ENCODE data around the gene MRPS5. TPM values are rescaled to one million over a fixed set of nuclear protein-coding genes. Genes with fewer than 3 reads are reported as not detected.

MRPS5 gene
- total RNA-seq, 1 experiment from 2014 or later = 44.5 TPM

Other genes with a start within 250 kb of the MRPS5 start
- gene MAL, start 96.1 kb downstream of the MRPS5 start, total RNA-seq (2014; rRNA removed; shearing (Covaris generic)) = not detected in 2 replicates
- 2.7 and 5.4 TPM in 2 replicates for gene ZNF514, start 38.0 kb upstream of the MRPS5 start, total RNA-seq (2014; rRNA removed; shearing (Covaris generic))
- gene ZNF2, start 44.0 kb upstream of the MRPS5 start, total RNA-seq (2014; rRNA removed; shearing (Covaris generic)) = 5.0 and 5.6 TPM in 2 replicates
- 0.70 and 2.0 TPM in 2 replicates for gene ZNF892, start 85.7 kb upstream of the MRPS5 start, total RNA-seq (2014; rRNA removed; shearing (Covaris generic))
- 0.10 and 0.35 TPM in 2 replicates for gene PROM2, start 152.6 kb upstream of the MRPS5 start, total RNA-seq (2014; rRNA removed; shearing (Covaris generic))
- 4.3 and 6.1 TPM in 2 replicates for gene KCNIP3, start 175.5 kb upstream of the MRPS5 start, total RNA-seq (2014; rRNA removed; shearing (Covaris generic))